GM21825 (cell line): ENCODE measurements around the gene CEBPB.

Experiments used
- ATAC-seq: cut with Tn5 transposase; IDR thresholded peaks from one replicate; pipeline ENCODE4 v1.9.1; 2021; ENCODE audit warnings: mild to moderate bottlenecking, moderate library complexity; ENCODE audit not compliant: unreplicated experiment

Gene CEBPB

GRCh38 chr20:50226093-50226974 is 35.7 kb downstream of the CEBPB start:
- no peak for ATAC-seq

GRCh38 chr20:50227506-50227905 is 36.9 kb downstream of the CEBPB start:
- no peak for ATAC-seq

- ATAC-seq: no peak
Measured at GRCh38 chr20:50229156-50229607, 38.6 kb downstream of the CEBPB start.

GRCh38 chr20:50230184-50230583 is 39.6 kb downstream of the CEBPB start:
- ATAC-seq: no peak

- no peak for ATAC-seq
Measured at GRCh38 chr20:50230871-50231560, 40.4 kb downstream of the CEBPB start.

- no peak for ATAC-seq
Measured at GRCh38 chr20:50231854-50232253, 41.2 kb downstream of the CEBPB start.

GRCh38 chr20:50232651-50233324 is 42.2 kb downstream of the CEBPB start:
- ATAC-seq: no peak

- no peak for ATAC-seq
Measured at GRCh38 chr20:50233325-50234212, 42.9 kb downstream of the CEBPB start.

GRCh38 chr20:50234288-50234687 is 43.7 kb downstream of the CEBPB start:
- no peak for ATAC-seq

GRCh38 chr20:50237349-50237748 is 46.7 kb downstream of the CEBPB start:
- no peak for ATAC-seq

GRCh38 chr20:50238081-50238800 is 47.6 kb downstream of the CEBPB start:
- ATAC-seq: no peak

- ATAC-seq: no peak
Measured at GRCh38 chr20:50240092-50240491, 49.5 kb downstream of the CEBPB start.

GRCh38 chr20:50242178-50242514 is 51.5 kb downstream of the CEBPB start:
- ATAC-seq: no peak
